Neural cell (in vitro differentiated cells): ENCODE data around the gene MPND.
"Not testable (repeated sequence)": the region's sequence is repeated elsewhere in the genome, so short reads cannot be mapped to it uniquely, and the experiment has no call there.

Source experiments
- EZH2 ChIP-seq: fragments of 200-600, 300-800 bp; shearing (Covaris generic), sonication (generic); IDR thresholded peaks from 2 replicates; pipeline ENCODE4 v1.6.1; 2014; ENCODE audit warnings: antibody characterized with exemption, low read length, borderline replicate concordance, mild to moderate bottlenecking; ENCODE audit not compliant: insufficient read depth, poor library complexity, severe bottlenecking
- POLR2AphosphoS5 ChIP-seq: IDR thresholded peaks from 2 replicates; pipeline ENCODE4 v1.6.1; 2012
- TF ChIP-seq, protein P1 (sequence below): fragments of 450-650 bp; IDR thresholded peaks from 2 replicates; pipeline ENCODE4 v1.5.1; 2014; ENCODE audit warnings: antibody characterized with exemption, mild to moderate bottlenecking, moderate library complexity; ENCODE audit not compliant: poor library complexity, severe bottlenecking

DNA sequence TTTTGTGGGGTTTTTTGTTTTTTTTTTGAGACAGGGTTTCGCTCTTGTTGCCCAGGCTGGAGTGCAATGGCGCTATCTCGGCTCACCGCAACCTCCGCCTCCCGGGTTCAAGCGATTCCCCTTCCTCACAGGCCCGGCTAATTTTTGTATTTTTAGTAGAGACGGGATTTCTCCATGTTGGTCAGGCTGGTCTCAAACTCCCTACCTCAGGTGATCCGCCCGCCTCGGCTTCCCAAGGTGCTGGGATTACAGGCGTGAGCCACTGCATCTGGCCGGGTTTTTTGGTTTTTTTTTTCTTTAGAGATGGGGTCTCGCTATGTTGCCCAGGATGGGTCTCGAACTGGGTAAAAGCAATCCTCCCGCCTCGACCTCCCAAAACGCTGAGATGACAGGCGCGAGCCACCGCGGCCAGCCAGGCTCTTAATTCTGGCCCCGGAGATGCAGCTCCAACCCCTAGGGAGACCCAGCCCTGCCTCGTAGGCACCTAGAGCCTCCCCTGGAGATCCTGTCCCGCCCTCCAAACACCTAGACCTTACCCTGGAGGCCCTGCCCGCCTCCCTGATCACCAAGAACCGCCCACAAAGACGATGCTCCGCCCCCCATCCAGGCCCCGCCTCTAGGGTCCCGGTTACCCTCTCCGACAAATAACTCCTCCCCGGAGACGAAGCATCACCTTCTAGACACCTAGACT is 14.2 kb upstream of the MPND start:
- TF ChIP-seq, protein P1, sequence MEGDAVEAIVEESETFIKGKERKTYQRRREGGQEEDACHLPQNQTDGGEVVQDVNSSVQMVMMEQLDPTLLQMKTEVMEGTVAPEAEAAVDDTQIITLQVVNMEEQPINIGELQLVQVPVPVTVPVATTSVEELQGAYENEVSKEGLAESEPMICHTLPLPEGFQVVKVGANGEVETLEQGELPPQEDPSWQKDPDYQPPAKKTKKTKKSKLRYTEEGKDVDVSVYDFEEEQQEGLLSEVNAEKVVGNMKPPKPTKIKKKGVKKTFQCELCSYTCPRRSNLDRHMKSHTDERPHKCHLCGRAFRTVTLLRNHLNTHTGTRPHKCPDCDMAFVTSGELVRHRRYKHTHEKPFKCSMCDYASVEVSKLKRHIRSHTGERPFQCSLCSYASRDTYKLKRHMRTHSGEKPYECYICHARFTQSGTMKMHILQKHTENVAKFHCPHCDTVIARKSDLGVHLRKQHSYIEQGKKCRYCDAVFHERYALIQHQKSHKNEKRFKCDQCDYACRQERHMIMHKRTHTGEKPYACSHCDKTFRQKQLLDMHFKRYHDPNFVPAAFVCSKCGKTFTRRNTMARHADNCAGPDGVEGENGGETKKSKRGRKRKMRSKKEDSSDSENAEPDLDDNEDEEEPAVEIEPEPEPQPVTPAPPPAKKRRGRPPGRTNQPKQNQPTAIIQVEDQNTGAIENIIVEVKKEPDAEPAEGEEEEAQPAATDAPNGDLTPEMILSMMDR, result not testable (repeated sequence)
- TF ChIP-seq EZH2, POLR2AphosphoS5: not testable (repeated sequence)
